GM12891 (cell line): ENCODE data around the gene DNAH8.

Experiments
- DNase-seq: peaks from one replicate; pipeline ENCODE4 v3.0.0; 2011; ENCODE audit warnings: low spot score; ENCODE audit not compliant: insufficient read length
- FAIRE-seq: peaks from 2 replicates; lab custom pipeline; 2011; peaks lifted over from hg19 to GRCh38; lab: Jason Lieb, UNC
- PAX5 ChIP-seq: IDR thresholded peaks from 2 replicates; pipeline ENCODE4 v1.6.1; 2011; ENCODE audit warnings: low read length, moderate library complexity, mild to moderate bottlenecking; ENCODE audit not compliant: insufficient read depth, severe bottlenecking
- POLR2A ChIP-seq: IDR thresholded peaks from 2 replicates; pipeline ENCODE4 v1.6.1; 2011; ENCODE audit warnings: low read depth, low read length, control low read depth
- POLR2AphosphoS5 ChIP-seq: IDR thresholded peaks from 2 replicates; pipeline ENCODE4 v1.6.1; 2011; ENCODE audit warnings: low read depth, low read length, control low read depth
- POU2F2 ChIP-seq: IDR thresholded peaks from 2 replicates; pipeline ENCODE4 v1.6.1; 2011; ENCODE audit warnings: low read depth, mild to moderate bottlenecking, control low read depth, low read length, moderate library complexity
- SPI1 ChIP-seq: IDR thresholded peaks from 2 replicates; pipeline ENCODE4 v1.6.1; 2011; ENCODE audit warnings: low read depth, low read length, control low read depth
- TAF1 ChIP-seq: IDR thresholded peaks from 2 replicates; pipeline ENCODE4 v1.6.1; 2011; ENCODE audit warnings: low read depth, low read length, control low read depth

Gene DNAH8

DNA sequence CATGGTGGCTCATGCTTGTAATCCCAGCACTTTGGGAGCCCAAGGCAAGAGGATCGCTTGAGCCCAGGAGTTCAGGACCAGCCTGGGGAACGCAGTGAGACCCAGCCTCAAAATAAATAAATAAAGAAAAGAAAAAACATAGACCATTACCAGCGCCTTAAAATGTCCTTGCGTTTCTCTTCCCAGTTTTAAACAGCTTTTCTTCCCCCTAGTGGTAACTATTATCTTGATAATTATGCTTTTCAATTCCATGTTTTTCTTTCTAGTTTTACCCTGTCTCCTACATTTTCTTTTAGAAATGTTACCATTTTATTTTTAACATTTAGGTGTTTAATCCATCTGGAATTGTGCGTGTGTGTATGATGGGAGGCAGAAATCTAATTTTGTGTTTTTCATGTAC, 24.4 kb downstream of the DNAH8 start:
- TF ChIP-seq POU2F2 (no peak), POLR2AphosphoS5 (no peak), PAX5 (no peak), TAF1 (no peak), SPI1 (no peak), POLR2A (no peak)
- FAIRE-seq (no peak), DNase-seq (no peak)

DNA sequence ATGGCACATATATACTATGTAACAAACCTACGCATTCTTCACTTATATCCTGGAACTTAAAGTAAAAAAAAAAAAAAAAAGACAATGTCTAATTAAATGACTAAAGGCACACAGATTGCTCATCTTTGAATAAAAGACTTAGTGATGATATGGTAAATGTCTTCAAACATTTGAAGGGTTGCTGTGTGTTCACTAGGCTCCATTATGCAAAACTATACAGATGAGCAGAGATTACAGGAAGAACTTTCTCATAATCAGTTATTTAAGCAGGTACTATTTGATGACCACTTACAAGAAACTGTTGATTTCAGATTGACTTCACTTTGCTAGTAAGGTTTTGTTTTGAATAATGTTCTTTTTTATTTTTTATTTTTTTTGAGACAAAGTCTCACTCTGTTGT, 34.4 kb downstream of the DNAH8 start:
- no peak for DNase-seq
- FAIRE-seq: no peak
- TF ChIP-seq TAF1: no peak
- TF ChIP-seq POU2F2: no peak
- no peak for TF ChIP-seq POLR2A
- no peak for TF ChIP-seq PAX5
- TF ChIP-seq POLR2AphosphoS5: no peak

GRCh38 chr6:38750968-38751615, 36.0 kb downstream of the DNAH8 start:
- TF ChIP-seq SPI1 (no peak), PAX5 (no peak), POLR2AphosphoS5 (no peak), POLR2A (no peak), POU2F2 (no peak), TAF1 (no peak)
- no peak for DNase-seq
- FAIRE-seq: no peak

GRCh38 chr6:38753707-38754106, 38.6 kb downstream of the DNAH8 start:
- FAIRE-seq: no peak
- TF ChIP-seq POLR2A: no peak
- no peak for TF ChIP-seq PAX5
- no peak for TF ChIP-seq TAF1
- TF ChIP-seq SPI1: no peak
- no peak for TF ChIP-seq POU2F2
- no peak for TF ChIP-seq POLR2AphosphoS5
- DNase-seq: no peak

DNA sequence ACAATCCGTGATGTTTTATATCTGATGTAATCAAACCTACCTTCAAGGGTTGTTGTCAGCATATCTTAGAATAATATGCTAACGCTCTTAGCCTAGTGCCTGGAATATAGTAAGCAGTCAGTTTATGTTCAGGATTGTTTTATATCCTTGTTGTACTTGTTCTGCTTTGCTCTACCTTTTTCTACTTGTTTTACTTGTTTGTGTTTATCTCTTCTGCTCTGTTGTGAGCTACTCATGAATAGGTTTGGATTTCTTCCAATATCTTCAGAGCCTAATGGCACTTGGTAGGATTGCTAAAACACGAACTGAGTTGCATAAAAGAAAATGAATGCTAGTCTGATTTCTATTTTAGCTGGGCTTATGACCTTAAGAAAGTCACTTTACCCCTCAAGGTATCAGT, 40.1 kb downstream of the DNAH8 start:
- no peak for FAIRE-seq
- DNase-seq: no peak
- TF ChIP-seq PAX5: no peak
- TF ChIP-seq TAF1: no peak
- no peak for TF ChIP-seq SPI1
- no peak for TF ChIP-seq POLR2A
- no peak for TF ChIP-seq POU2F2
- TF ChIP-seq POLR2AphosphoS5: no peak

DNA sequence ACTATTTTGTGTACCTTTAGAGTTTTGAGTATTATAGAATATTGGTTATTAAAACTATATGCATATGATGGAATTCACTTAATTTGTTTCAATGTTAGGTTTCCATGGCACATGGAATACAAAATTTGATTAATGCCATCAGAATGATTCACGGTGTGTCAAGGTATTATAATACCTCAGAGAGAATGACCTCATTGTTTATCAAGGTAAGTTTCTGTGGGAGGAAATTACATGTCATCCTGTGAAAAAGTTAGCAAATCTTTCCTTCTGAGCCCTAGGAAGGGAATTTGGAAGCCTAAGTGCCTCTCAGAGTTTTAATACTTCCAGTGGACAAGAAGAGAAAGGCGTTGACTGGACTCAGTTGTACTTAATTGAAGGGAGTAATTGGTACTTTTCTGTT, 40.8 kb downstream of the DNAH8 start:
- DNase-seq (no peak), FAIRE-seq (no peak)
- TF ChIP-seq SPI1: no peak

GRCh38 chr6:38760097-38760496, 45.0 kb downstream of the DNAH8 start:
- no peak for DNase-seq
- TF ChIP-seq SPI1 (no peak), TAF1 (no peak), PAX5 (no peak), POU2F2 (no peak), POLR2AphosphoS5 (no peak), POLR2A (no peak)
- FAIRE-seq: no peak

DNA sequence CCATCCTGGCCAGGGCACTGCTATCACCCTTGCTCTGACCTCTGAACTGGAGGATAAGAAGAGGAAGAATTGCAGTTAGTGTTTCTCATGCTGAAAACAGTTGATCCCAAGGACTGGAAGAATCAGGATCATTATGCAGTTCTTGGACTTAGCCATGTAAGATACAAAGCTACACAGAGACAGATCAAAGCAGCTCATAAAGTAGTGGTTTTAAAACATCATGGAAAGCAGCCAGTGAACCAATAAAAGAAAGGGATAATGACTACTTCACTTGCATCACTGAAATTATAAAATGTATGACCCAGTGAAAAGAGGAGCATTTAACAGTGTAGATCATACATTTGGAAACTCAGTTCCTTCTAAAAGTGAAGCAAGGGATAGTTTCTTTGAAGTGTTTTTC, 47.7 kb downstream of the DNAH8 start:
- DNase-seq (no peak), FAIRE-seq (no peak)
- no peak for TF ChIP-seq PAX5
- no peak for TF ChIP-seq TAF1
- TF ChIP-seq POLR2A: no peak
- TF ChIP-seq SPI1: no peak
- TF ChIP-seq POU2F2: no peak
- no peak for TF ChIP-seq POLR2AphosphoS5

GRCh38 chr6:38767560-38767959, 52.4 kb downstream of the DNAH8 start:
- no peak for FAIRE-seq
- TF ChIP-seq SPI1 (no peak), POLR2AphosphoS5 (no peak), POLR2A (no peak)
- no peak for DNase-seq

DNA sequence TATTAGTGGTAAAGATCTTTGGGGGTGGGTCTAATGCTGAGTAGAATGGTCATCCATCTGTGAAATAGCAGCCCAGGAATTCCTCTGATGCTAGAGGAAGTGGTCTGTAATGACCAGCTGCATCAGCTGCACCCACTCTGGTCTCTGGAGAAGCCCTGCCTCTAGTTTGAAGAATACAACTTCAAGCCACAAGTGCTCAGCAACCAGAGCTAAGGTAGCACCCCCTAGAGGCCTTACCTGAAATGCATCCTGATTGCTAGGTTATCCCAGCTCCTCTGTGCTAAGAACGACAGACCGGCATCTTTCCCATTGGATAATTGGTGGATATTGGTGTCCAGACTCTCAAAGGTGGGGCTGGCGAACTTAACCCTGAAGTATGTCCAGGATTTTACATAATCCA, 58.2 kb downstream of the DNAH8 start:
- DNase-seq: no peak
- peak; percentile 54 for FAIRE-seq
- no peak for TF ChIP-seq POU2F2
- TF ChIP-seq SPI1: no peak
- TF ChIP-seq POLR2A: no peak
- TF ChIP-seq TAF1: no peak
- TF ChIP-seq PAX5: no peak
- no peak for TF ChIP-seq POLR2AphosphoS5
